A549 (cell line): Measurements from ENCODE around the gene ESRP2. TPM values are rescaled to one million over a fixed set of nuclear protein-coding genes. Genes with fewer than 3 reads are reported as not detected.

Experiments
- ATAC-seq, 2 experiments: fragments of 200-7000 bp in 1 of 2; fragments of >200 bp in 1 of 2; cut with Nextera tagmentation in 1 of 2; cut with Tn5 transposase in 1 of 2; 3 replicates each; pipeline versions ENCODE4 v1.8.0 to v1.9.1; 2018 to 2020; ENCODE audit warnings: mild to moderate bottlenecking in 1 of 2, moderate library complexity in 1 of 2
- CTCF ChIA-PET: fragments of 300-600 bp; sonication (Branson Sonifier 250); formaldehyde crosslinking; extraction: SDS; loops from one replicate; lab custom pipeline; 2021; ENCODE audit warnings: antibody characterized with exemption, inconsistent platforms; lab: Yijun Ruan, JAX
- POLR2A ChIA-PET: fragments of 350-600 bp; formaldehyde crosslinking; extraction: SDS; loops from one replicate; lab custom pipeline; 2021; ENCODE audit warnings: antibody characterized with exemption, inconsistent platforms; lab: Yijun Ruan, JAX
- DNase-seq, 2 experiments: peaks; one replicate each; pipeline versions ENCODE4 v3.0.0 to v3.0.0-alpha.2; 2011 to 2016; ENCODE audit warnings: low read depth in 1 of 2, low spot score in 1 of 2
- FAIRE-seq: peaks from 2 replicates; lab custom pipeline; 2011; peaks lifted over from hg19 to GRCh38; lab: Jason Lieb, UNC
- H3K27ac ChIP-seq, 2 experiments: fragments of >200 bp; sonication (Bioruptor Twin); formaldehyde crosslinking; 3 replicates each; pipeline ENCODE4 v1.5.1; 2016 to 2017
- H3K4me1 ChIP-seq: fragments of >200 bp; sonication (Bioruptor Twin); formaldehyde crosslinking; 3 replicates; pipeline ENCODE4 v1.6.1; 2016
- H3K4me2 ChIP-seq: fragments of >200 bp; sonication (Bioruptor Twin); formaldehyde crosslinking; 3 replicates; pipeline ENCODE4 v1.6.1; 2016
- H3K4me3 ChIP-seq: fragments of >200 bp; sonication (Bioruptor Twin); formaldehyde crosslinking; 3 replicates; pipeline ENCODE4 v1.5.1; 2016
- H3K9me3 ChIP-seq: fragments of >200 bp; sonication (Bioruptor Twin); formaldehyde crosslinking; 3 replicates; pipeline ENCODE4 v1.6.1; 2016
- CEBPB ChIP-seq, 2 experiments: fragments of >200 bp in 1 of 2; sonication (Bioruptor Twin) in 1 of 2; formaldehyde crosslinking in 1 of 2; IDR thresholded peaks; 2 replicates each; pipeline ENCODE4 v1.6.1; 2012 to 2016
- CHD2 ChIP-seq: fragments of 150-350 bp; IDR thresholded peaks from 2 replicates; pipeline ENCODE4 v1.6.1; 2014; ENCODE audit warnings: low read length; ENCODE audit not compliant: partially characterized antibody
- CHD4 ChIP-seq: fragments of 200-600 bp; sonication (generic); IDR thresholded peaks from 2 replicates; pipeline ENCODE4 v1.6.1; 2016; ENCODE audit warnings: antibody characterized with exemption, mild to moderate bottlenecking, borderline replicate concordance
- ESRRA ChIP-seq: fragments of 150-350 bp; IDR thresholded peaks from 2 replicates; pipeline ENCODE4 v1.6.1; 2014; ENCODE audit warnings: mild to moderate bottlenecking, low read length, borderline replicate concordance
- FOXS1 ChIP-seq: fragments of 250-450 bp; sonication (Bioruptor Pico); IDR thresholded peaks from 2 replicates; pipeline ENCODE4 v1.5.0; 2020; ENCODE audit warnings: mild to moderate bottlenecking, moderate library complexity
- HEYL ChIP-seq: fragments of 250-450 bp; sonication (Bioruptor Pico); IDR thresholded peaks from 2 replicates; pipeline ENCODE4 v1.8.0; 2021; ENCODE audit warnings: mild to moderate bottlenecking, moderate library complexity
- HOXB13 ChIP-seq: fragments of 250-450 bp; sonication (Bioruptor Pico); IDR thresholded peaks from 2 replicates; pipeline ENCODE4 v1.5.0; 2020; ENCODE audit warnings: low read depth, mild to moderate bottlenecking, moderate library complexity
- HOXB5 ChIP-seq: fragments of 250-450 bp; sonication (Bioruptor Pico); IDR thresholded peaks from 2 replicates; pipeline ENCODE4 v1.5.0; 2020; ENCODE audit warnings: mild to moderate bottlenecking, moderate library complexity
- JUN ChIP-seq, 2 experiments: fragments of >200 bp; sonication (Bioruptor Twin); formaldehyde crosslinking; IDR thresholded peaks; 2 replicates in 1 of 2; 3 replicates in 1 of 2; pipeline ENCODE4 v1.6.1; 2016 to 2017
- JUNB ChIP-seq: fragments of >200 bp; sonication (Bioruptor Twin); formaldehyde crosslinking; IDR thresholded peaks from 2 replicates; pipeline ENCODE4 v1.6.1; 2016
- KDM1A ChIP-seq: fragments of 200-600 bp; sonication (generic); IDR thresholded peaks from 2 replicates; pipeline ENCODE4 v1.6.1; 2016; ENCODE audit warnings: low read depth, mild to moderate bottlenecking
- KDM5A ChIP-seq: fragments of 200-600 bp; sonication (generic); IDR thresholded peaks from 2 replicates; pipeline ENCODE4 v1.6.1; 2016; ENCODE audit warnings: antibody characterized with exemption, mild to moderate bottlenecking
- NFE2L2 ChIP-seq: fragments of 150-350 bp; conservative IDR thresholded peaks from 2 replicates; pipeline ENCODE4 v1.6.1; 2014; ENCODE audit warnings: low read length
- NR3C1 ChIP-seq: fragments of >200 bp; sonication (Bioruptor Twin); formaldehyde crosslinking; IDR thresholded peaks from 3 replicates; pipeline ENCODE4 v1.6.1; 2017
- PHF8 ChIP-seq: fragments of 200-600 bp; sonication (generic); IDR thresholded peaks from 2 replicates; pipeline ENCODE4 v1.6.1; 2016; ENCODE audit warnings: low read depth, mild to moderate bottlenecking, antibody characterized with exemption, moderate library complexity, borderline replicate concordance
- POLR2A ChIP-seq: IDR thresholded peaks from 2 replicates; pipeline ENCODE4 v1.6.1; 2012; ENCODE audit warnings: mild to moderate bottlenecking, low read length
- POLR2AphosphoS2 ChIP-seq: conservative IDR thresholded peaks from 2 replicates; pipeline ENCODE4 v1.6.1; 2012; ENCODE audit warnings: low read length, improper control_type of control experiment, inconsistent platforms
- RARB ChIP-seq: fragments of 250-450 bp; sonication (Bioruptor Pico); IDR thresholded peaks from 2 replicates; pipeline ENCODE4 v1.8.0; 2021; ENCODE audit warnings: mild to moderate bottlenecking, moderate library complexity
- RNF2 ChIP-seq: fragments of 200-600 bp; sonication (generic); IDR thresholded peaks from 2 replicates; pipeline ENCODE4 v1.6.1; 2016; ENCODE audit warnings: low read depth, mild to moderate bottlenecking, antibody characterized with exemption, moderate library complexity, borderline replicate concordance
- TP53 ChIP-seq: fragments of 250-450 bp; sonication (Bioruptor Pico); IDR thresholded peaks from 2 replicates; pipeline ENCODE4 v1.5.0; 2021; ENCODE audit warnings: mild to moderate bottlenecking, moderate library complexity
- ZC3H11A ChIP-seq: fragments of 450-650 bp; IDR thresholded peaks from 2 replicates; pipeline ENCODE4 v1.6.1; 2014; ENCODE audit warnings: antibody characterized with exemption, mild to moderate bottlenecking
- ZNF302 ChIP-seq: fragments of 250-450 bp; sonication (Bioruptor Pico); IDR thresholded peaks from 2 replicates; pipeline ENCODE4 v1.9.0; 2021; ENCODE audit warnings: inconsistent platforms, mild to moderate bottlenecking, moderate library complexity
- WGBS: methylation state at CpG from one replicate; pipeline ENCODE4 v1.1.6; 2017; ENCODE audit errors: missing lambda C conversion rate; 5-methylcytosine and 5-hydroxymethylcytosine counted together
- polyA plus RNA-seq, 4 experiments: library from polyadenylated mRNA; depleted of rRNA in 3 of 4; stranded (reverse); fragments of >200 nt; fragmentation: RNase III in 1 of 4; extraction: RNeasy Plus Mini Kit Qiagen cat#74134 plus additional on column Dnase treatment in 1 of 4; gene quantifications; 2 replicates in 3 of 4; 3 replicates in 1 of 4; pipeline ENCODE4 v1.2.3, GENCODE V29; 2011 to 2017
- TF ChIP-seq, protein P1 (sequence below): fragments of 200-600 bp; sonication (generic); IDR thresholded peaks from 2 replicates; pipeline ENCODE4 v1.6.1; 2016; ENCODE audit warnings: antibody characterized with exemption, mild to moderate bottlenecking, moderate library complexity
- TF ChIP-seq, protein P2 (sequence below): fragments of 150-350 bp; IDR thresholded peaks from 2 replicates; pipeline ENCODE4 v1.6.1; 2014; ENCODE audit warnings: low read depth, mild to moderate bottlenecking, low read length
- TF ChIP-seq, protein P3 (sequence below): IDR thresholded peaks from 2 replicates; pipeline ENCODE4 v1.6.1; 2012
- TF ChIP-seq, protein P4 (sequence below): fragments of 250-450 bp; sonication (Bioruptor Pico); IDR thresholded peaks from 2 replicates; pipeline ENCODE4 v1.5.0; 2021; ENCODE audit warnings: mild to moderate bottlenecking, moderate library complexity, borderline replicate concordance

Gene ESRP2
- polyA plus RNA-seq, 2 of the 4 experiments (the other 2 are of a cell fraction), result 0.08 to 0.09 TPM

DNA sequence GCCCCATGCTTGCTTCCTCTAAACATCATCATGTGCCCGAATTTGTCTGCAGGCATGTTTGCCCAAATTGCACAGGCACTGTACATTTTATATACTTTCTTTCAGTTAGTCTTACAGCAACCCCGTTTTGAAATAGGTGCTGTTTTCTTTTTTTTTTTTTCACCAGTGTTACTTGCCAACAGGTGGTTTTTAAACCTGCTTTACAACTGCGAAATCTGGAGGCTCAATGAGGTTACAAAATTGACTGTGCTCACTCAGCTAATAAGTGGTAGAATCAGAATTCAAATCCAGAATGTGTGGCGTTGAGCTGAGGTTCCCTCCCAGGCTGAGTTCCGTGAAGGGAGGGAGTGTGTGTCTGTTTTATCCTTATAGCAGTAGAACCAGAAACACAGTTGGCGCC is 15.0 kb upstream of the ESRP2 start:
- no peak for ATAC-seq

DNA sequence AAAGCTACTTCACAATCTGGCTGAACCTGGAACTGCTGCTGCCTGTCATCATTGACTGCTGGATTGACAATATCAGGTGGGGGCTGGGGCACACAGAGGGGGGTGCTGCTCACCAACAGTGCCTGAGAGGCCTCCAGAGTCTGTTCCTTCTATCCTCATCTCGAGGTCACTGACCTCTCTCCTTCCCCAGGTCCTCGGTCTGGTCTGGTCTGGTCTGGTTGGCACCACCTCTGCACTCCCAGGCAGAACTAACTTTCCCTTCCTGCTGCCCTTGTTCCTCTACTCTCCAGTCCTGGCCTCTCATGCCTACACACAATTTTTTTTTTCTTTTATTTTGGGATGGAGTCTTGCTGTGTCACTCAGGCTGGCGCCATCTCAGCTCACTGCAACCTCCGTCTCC is 13.4 kb upstream of the ESRP2 start:
- CTCF ChIA-PET, result interaction anchor here (1.6 to 9.0 kb wide), 3 partner anchors 12 to 124 kb away, joined by 5 to 124 read pairs (median 24); partner anchors contain the start of gene SLC7A6
- no peak for ATAC-seq
- WGBS, result 84% methylated on average over 4 of the region's 4 CpGs

More for the DNA sequence above, 15.0 kb upstream of the ESRP2 start:
- H3K27ac ChIP-seq, result no peak overlapping the region
- 83% methylated on average over 6 of the region's 6 CpGs for WGBS
- no peak for DNase-seq
- ChIA-PET POLR2A (interaction anchor here (1.4 kb wide), 1 partner anchor 14 kb away, joined by 3 read pairs; no protein-coding TSS in a partner anchor), CTCF (interaction anchor here (0.9 to 9.0 kb wide), 4 partner anchors 11 to 78 kb away, joined by 3 to 124 read pairs (median 14); partner anchors contain the start of genes PRMT7, SLC7A6 and SLC7A6OS)
- H3K9me3 ChIP-seq, result no peaks in the 10 kb centered on the region
- no peak for FAIRE-seq
- H3K4me2 ChIP-seq, result no peak overlapping the region
- no peak overlapping the region for H3K4me3 ChIP-seq
- no peak for TF ChIP-seq JUNB
- no peak for TF ChIP-seq ESRRA
- no peak for TF ChIP-seq RNF2
- no peak for TF ChIP-seq ZC3H11A
- TF ChIP-seq HOXB5 (CRISPR knock-in tag), result no peak
- TF ChIP-seq HEYL (CRISPR knock-in tag), result no peak
- TF ChIP-seq, protein P1, sequence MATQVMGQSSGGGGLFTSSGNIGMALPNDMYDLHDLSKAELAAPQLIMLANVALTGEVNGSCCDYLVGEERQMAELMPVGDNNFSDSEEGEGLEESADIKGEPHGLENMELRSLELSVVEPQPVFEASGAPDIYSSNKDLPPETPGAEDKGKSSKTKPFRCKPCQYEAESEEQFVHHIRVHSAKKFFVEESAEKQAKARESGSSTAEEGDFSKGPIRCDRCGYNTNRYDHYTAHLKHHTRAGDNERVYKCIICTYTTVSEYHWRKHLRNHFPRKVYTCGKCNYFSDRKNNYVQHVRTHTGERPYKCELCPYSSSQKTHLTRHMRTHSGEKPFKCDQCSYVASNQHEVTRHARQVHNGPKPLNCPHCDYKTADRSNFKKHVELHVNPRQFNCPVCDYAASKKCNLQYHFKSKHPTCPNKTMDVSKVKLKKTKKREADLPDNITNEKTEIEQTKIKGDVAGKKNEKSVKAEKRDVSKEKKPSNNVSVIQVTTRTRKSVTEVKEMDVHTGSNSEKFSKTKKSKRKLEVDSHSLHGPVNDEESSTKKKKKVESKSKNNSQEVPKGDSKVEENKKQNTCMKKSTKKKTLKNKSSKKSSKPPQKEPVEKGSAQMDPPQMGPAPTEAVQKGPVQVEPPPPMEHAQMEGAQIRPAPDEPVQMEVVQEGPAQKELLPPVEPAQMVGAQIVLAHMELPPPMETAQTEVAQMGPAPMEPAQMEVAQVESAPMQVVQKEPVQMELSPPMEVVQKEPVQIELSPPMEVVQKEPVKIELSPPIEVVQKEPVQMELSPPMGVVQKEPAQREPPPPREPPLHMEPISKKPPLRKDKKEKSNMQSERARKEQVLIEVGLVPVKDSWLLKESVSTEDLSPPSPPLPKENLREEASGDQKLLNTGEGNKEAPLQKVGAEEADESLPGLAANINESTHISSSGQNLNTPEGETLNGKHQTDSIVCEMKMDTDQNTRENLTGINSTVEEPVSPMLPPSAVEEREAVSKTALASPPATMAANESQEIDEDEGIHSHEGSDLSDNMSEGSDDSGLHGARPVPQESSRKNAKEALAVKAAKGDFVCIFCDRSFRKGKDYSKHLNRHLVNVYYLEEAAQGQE, result no peak
- TF ChIP-seq KDM1A, result no peak
- no peak for TF ChIP-seq FOXS1 (CRISPR knock-in tag)
- no peak for TF ChIP-seq ZNF302 (CRISPR knock-in tag)
- TF ChIP-seq JUN (IDR thresholded peaks at IDR 0.05), result no peak
- no peak for TF ChIP-seq PHF8
- no peak for TF ChIP-seq NR3C1
- TF ChIP-seq RARB, result no peak
- TF ChIP-seq CHD2, result no peak
- TF ChIP-seq, protein P2, sequence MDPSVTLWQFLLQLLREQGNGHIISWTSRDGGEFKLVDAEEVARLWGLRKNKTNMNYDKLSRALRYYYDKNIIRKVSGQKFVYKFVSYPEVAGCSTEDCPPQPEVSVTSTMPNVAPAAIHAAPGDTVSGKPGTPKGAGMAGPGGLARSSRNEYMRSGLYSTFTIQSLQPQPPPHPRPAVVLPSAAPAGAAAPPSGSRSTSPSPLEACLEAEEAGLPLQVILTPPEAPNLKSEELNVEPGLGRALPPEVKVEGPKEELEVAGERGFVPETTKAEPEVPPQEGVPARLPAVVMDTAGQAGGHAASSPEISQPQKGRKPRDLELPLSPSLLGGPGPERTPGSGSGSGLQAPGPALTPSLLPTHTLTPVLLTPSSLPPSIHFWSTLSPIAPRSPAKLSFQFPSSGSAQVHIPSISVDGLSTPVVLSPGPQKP, result no peak
- H3K4me1 ChIP-seq, result peaks cover 3% of the 10 kb centered on the region; the same call in 1 of the 3 replicates

More for the DNA sequence above, 13.4 kb upstream of the ESRP2 start:
- no peak overlapping the region for H3K4me3 ChIP-seq
- H3K9me3 ChIP-seq, result no peaks in the 10 kb centered on the region
- POLR2A ChIA-PET, result interaction anchor here (0.9 kb wide), 1 partner anchor 12 kb away, joined by 3 read pairs; no protein-coding TSS in a partner anchor
- TF ChIP-seq TP53 (CRISPR knock-in tag) (no peak), HOXB13 (CRISPR knock-in tag) (no peak), NFE2L2 (no peak), CHD4 (no peak), CEBPB (IDR thresholded peaks at IDR 0.05) (no peak), KDM5A (no peak), POLR2AphosphoS2 (no peak), POLR2A (no peak)
- TF ChIP-seq, protein P3, sequence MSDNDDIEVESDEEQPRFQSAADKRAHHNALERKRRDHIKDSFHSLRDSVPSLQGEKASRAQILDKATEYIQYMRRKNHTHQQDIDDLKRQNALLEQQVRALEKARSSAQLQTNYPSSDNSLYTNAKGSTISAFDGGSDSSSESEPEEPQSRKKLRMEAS, result no peak
- TF ChIP-seq, protein P4, sequence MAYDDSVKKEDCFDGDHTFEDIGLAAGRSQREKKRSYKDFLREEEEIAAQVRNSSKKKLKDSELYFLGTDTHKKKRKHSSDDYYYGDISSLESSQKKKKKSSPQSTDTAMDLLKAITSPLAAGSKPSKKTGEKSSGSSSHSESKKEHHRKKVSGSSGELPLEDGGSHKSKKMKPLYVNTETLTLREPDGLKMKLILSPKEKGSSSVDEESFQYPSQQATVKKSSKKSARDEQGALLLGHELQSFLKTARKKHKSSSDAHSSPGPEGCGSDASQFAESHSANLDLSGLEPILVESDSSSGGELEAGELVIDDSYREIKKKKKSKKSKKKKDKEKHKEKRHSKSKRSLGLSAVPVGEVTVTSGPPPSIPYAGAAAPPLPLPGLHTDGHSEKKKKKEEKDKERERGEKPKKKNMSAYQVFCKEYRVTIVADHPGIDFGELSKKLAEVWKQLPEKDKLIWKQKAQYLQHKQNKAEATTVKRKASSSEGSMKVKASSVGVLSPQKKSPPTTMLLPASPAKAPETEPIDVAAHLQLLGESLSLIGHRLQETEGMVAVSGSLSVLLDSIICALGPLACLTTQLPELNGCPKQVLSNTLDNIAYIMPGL (CRISPR knock-in tag), result no peak
- TF ChIP-seq, protein P1, result no peak
- DNase-seq (no peak), FAIRE-seq (no peak)
- H3K27ac ChIP-seq, result no peak overlapping the region
- peaks cover 10% of the 10 kb centered on the region; the same call in 2 of the 3 replicates for H3K4me1 ChIP-seq
- H3K4me2 ChIP-seq, result no peak overlapping the region
